ENCODE data around the gene COL9A3.
"Not testable (repeated sequence)": the region's sequence is repeated elsewhere in the genome, so short reads cannot be mapped to it uniquely, and the experiment has no call there.

Gene COL9A3

DNA sequence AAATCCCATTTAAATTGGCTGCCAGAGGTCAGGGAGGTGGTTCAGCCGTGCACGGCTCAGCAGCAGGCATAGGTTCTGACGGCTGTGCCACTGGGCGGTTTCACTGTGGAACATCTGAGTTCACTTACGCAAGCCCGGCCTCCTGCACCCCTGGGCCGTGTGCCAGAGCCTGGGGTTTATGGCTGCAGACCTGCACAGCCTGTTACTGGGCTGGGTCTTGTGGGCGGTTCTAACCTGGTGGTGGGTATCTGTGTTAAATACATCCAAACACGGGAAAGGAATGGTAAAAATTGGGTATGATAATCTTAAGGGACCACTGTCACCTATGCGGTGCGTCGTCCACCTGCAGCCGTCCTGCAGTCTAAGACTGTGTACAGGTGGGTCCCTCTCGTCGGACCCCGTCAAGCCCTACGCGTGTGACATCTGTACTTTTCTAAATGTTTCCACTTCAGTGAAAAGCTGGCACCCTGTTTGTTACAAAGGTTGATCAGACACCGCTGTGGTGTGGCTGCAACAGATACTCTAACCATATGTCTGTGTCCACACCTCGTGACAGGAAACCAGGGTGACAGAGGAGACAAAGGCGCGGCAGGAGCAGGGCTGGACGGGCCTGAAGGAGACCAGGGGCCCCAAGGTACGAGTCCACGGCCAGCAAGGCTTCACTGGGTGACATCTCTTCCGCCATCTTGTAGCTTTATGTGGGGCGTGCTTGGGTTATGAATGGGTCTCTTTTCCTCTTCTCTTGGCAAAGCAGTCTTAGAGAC lies 21.5 kb downstream of the COL9A3 start:
- DNase-seq: peak; percentile 5

DNA sequence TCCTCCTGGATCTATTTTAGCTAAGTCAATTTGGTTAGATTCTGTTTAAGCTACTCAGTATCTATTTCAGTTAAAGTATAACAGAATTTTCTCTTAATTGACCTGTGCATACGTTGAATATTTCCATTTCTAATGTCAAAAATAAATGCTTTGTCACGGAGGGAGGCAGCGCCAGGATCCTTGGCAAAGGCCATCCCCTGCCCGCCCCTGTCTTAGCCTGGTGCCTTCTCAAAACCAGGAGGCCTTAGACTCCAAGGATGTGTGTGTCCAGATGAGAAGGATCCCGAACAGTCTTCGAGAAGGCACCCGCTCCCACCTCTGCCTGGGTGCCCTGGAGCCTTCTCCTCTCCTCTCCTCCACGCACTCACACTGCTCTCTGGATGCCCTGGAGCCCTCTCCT lies 22.4 kb downstream of the COL9A3 start:
- no peak for DNase-seq

DNA sequence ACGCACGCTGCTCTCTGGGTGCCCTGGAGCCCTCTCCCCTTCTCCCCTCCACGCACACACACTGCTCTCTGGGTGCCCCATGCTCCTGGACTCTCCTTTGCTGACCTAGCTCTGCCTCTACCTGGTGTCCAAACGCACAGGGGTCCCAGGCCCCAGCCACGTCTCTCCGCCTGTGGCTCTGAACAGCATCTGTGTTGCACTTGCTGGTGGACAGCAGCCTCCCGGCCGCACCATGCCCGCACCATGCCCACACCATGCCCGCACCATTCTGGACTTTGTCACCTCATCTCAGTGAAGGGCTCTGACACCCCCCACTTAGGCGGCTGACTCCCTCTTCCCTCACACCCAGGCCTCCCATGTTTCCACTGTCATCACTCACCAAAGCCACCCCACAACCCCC lies 23.0 kb downstream of the COL9A3 start:
- DNase-seq: no peak

DNA sequence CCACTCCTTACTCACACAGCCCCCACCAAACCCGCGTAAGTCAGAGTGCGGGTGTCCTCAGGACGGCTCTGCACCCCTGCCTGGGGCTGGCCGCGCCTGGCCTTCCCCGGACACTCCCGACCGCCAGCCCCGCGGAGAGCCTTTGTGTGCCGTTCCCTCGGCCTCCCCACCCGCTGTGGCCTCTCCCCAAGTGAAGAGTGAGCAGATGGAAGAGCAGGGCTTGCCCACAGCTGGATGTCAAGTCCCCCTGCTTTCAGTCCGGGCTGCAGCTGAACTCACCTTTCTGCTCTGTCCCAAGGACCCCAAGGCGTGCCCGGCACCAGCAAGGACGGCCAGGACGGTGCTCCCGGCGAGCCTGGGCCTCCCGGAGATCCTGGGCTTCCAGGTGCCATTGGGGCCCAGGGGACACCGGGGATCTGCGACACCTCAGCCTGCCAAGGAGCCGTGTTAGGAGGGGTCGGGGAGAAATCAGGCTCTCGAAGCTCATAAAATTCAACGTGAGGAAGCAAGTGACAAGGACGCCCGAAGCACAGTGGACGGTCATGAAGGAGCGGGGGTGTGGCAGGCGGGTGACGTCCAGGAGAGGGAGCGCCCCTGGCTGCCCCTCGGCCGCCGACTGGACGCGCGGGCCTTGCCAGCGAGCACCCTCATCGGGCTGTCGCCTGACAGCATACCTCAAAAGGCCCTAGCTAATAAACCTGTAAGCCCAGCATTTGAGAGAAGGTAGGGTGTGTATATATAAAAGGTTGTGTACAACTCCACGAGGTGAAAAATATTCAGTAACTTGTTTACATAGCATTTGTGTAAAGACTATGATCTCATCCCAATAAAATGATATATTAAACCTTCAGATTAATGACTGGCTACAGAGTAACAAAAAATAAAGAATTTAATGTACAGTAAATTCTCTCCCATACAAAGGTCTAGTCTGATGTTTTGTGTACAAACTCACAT lies 23.7 kb downstream of the COL9A3 start:
- DNase-seq: no peak

DNA sequence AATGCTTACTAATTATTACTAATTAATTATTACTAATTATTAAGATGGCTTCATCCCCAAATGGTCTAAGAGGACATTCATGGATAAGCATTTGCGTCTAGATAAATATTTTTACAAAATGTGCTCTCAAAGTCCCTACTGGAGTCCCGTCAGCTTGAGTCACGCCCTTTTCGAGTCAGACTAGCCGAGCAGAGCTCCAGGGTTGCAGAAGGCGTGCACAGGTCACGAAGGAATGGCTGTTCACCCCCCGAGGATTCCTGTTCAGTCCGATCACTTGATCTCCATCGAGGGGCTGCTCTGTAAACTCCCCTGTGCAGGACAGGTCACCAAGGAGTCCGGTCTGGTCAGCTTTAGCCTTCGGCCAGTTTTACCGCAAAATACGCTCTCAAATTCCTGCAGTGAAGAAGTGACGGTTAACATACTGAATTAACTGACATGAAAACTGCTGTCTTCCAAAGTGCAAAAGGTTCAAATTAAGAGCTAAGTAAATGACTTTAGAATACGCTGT lies 24.9 kb downstream of the COL9A3 start:
- no peak for DNase-seq

DNA sequence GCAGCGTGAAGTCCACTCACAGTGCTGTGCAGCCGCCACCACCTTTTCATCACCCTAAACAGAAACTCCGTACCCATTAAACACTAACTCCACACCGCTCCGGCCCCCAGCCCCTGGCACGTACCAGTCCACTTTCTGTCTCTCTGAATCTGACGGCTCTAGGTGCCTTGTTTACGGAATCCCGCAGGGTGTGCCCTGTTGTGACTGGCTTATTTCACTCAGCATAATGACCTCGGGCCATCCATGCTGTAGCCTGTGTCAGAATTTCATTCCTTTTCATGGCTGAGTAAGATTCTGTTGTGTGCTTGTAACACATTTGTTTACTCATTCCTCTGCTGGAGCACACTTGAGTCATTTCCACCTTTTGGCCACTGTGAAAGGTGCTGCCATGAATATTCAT lies 26.8 kb downstream of the COL9A3 start:
- DNase-seq: no peak

DNA sequence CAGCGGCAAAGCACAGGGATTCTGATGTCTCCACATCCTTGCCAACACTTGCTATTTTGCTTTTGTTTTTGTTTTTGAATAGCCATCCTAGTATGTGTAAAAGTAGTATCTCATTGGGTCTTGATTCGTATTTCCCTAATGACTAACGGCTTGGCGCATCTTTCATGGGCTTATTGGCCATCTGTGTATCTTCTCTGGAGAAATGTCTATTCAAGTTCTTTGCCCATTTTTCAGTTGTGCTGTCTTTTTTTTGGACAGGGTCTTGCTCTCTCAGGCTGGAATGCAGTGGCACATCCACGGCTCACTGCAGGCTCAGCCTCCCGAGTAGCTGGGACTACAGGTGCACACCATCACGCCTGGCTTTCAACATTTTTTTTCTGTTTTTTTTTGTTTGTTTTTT lies 27.3 kb downstream of the COL9A3 start:
- no peak for DNase-seq

DNA sequence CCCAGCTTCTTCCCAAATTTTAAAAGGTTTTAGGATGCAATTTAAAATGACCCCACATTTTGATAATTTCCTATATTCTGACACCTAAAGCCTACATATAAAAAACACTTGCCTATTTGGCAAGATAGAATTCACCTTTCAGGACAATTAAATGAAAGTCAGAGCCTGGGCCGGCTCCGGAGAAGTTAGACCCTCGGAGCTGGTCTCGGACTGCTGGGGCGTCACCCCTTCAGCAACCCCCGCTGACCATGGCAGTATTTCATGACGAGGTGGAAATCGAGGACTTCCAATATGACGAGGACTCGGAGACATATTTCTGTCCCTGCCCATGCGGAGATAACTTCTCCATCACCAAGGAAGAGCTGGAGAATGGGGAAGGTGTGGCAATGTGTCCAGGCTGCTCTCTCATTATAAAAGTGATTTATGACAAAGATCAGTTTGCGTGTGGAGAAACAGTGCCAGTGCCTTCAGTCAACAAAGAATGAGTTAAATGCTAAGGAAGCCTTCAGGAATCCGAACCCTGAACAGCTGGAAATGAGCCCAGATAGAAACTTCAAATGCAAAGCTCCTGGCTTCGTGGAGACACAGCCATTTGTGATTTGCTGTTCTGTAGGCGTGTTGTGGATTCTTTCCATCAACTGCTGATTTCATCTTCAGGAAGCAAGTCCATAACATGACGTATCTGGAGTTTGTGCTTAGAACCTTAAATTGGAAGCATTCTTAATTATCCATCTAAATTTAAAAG lies 28.7 kb downstream of the COL9A3 start:
- no peak for DNase-seq

DNA sequence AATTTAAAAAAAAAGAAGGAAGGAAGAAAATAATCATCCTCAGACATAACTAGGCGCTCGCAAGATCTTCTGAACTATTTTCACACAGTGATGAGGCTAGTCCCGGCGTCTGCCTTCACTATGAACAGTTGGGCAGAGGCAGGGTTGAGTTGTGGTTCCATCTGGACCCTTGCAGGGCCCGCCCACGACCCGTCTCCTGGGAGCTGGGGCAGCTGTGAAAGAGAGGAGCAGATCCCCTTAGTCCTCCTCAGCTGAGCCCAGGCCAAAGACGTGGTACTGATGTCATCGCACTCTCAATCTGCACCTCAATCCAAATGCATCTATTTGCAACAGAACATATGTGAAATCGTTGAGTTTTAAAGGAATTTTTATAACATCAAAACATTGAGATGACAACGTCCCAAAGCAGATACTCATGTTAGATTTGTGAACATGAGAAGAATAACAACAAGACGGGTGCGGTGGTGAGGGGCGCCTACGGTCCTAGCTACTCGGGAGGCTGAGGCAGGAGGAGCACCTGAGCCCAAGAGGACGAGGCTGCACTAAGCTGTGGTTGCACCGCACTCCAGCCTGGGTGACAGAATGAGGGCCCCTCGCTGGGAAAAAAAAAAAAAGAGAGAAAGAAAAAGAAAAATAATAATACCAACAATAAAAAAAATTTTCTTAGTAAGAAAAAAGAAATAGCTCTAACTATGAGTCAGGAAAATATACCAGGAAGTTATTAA lies 29.5 kb downstream of the COL9A3 start:
- peak; percentile 67 for DNase-seq

DNA sequence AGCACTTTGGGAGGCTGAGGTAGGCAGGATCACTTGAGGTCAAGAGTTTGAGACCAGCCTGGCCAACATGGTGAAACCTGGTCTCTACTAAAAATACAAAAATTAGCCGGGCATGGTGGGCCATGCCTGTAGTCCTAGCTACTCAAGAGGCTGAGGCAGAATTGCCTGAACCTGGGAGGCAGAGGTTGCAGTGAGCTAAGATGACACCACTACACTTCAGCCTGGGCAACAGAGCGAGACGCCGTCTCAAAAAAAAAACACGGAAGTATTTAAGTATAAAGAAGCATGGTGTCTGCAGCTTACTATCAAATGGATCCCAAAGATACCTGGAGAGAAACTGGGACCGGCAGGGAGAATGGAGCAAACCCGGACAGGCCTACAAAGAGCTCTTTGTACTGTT lies 32.1 kb downstream of the COL9A3 start:
- not testable (repeated sequence) for DNase-seq

DNA sequence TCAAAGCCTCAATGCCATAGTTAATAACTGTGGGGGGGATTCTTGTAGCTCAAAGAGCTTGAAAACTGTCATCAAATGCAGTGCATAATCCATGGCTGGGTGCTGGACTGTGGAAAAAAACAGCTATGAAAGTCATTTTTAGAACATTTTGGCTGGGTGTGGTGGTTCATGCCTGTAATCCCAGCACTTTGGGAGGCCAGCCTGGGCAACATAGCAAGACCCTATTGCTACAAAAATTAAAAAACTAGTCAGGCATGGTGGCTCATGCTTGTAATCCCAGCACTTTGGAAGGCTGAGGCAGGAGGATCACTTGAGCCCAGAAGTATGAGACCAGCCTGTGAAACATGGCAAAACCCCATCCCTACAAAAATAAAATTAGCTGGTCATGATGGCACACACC lies 32.6 kb downstream of the COL9A3 start:
- DNase-seq: no peak

DNA sequence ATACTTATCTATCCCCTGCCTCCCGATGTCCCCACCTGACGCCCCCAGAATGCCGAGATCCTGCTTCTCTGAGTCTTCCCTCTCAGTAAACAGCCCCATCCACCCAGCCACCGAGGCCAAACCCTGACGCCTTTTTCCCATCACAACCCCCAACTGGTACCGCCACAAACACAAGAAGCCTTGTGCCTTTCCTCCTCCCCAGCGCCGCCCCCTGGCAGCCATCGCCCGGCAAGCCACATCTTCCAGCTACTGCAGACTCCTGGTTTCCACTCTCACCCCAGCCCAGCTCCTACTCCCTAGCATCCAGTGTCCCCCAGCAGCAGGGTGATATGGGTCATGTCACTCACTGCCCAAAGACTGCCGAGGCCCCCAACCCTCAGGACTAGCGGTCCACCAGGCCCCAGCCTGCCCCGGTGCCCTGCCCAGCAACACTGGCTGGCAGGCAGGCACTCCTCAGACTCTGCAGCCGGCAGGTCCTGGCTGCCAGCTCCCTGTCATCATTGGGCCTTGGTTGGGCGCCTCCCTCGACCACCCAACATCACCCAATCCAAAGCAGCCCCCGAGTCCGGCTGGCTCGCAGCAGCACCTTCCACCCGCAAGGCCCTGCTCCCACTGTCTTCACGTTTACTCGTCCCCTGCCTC lies 33.6 kb downstream of the COL9A3 start:
- DNase-seq: no peak

DNA sequence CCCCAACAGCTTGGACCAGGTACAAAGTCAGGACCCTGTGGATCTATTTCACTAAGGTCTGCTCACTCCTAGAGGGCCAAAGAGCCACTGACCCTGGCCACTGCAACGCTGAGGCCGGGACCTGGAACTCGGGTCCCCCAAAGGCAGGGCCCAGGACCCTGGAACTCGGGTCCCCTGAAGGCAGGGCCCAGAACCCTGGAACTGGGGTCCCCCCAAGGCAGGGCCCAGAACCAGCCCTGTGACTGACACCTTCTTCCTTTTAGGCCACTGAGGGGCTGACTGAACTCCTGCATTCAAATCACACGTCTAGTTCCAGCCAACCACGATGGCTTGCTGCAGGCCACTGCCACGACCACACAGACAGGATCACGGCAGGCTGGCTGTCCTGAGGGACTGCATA lies 35.3 kb downstream of the COL9A3 start:
- no peak for DNase-seq

DNA sequence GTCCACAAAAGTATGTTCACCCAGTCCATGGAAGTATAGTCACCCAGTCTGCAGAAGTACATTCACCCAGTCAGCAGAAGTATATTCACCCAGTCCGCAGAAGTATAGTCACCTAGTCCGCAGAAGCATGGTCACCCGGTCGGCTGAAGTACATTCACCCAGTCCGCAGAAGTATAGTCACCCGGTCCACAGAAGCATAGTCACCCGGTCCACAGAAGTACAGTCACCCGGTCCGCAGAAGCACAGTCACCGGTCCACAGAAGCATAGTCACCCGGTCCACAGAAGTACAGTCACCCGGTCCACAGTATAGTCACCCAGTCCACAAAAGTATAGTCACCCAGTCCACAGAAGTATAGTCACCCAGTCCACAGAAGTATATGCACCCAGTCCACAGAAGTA lies 36.0 kb downstream of the COL9A3 start:
- no peak for DNase-seq

DNA sequence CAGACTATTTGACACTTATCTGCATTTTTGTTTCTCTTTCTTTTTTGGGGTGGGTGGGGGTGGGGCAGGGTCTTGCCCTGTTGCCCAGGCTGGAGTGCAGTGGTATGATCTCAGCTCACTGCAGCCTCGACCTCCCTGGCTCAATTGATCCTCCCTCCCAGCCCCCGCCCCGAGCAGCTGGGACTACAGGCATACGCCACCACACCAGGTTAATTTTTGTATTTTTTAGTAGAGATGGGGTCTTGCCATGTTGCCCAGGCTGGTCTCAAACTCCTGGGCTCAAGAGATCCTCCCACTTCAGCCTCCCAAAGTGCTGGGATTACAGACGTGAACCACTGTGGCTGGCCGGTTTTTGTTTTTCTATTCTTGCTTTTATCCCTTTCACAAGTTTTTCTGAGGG lies 36.5 kb downstream of the COL9A3 start:
- not testable (repeated sequence) for DNase-seq

DNA sequence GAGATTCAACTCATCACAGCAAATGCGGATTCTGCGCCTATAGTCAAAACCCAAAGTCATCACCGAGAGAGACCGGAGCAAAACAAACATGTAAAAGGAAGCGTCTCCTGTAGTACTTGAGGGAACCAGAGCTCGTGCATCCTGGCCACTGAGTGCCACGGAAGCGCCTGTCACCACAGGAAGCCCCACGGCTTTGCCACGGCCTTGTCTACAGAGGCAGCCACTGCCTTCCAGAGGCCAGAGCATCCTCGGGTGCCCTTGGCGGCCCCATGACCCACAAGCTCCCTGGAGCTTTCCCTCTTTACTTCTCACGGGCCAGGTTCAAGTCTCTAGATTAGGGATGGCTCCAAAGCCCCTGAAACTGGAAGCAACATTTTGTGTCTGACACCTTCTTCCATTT lies 37.3 kb downstream of the COL9A3 start:
- DNase-seq: no peak

DNA sequence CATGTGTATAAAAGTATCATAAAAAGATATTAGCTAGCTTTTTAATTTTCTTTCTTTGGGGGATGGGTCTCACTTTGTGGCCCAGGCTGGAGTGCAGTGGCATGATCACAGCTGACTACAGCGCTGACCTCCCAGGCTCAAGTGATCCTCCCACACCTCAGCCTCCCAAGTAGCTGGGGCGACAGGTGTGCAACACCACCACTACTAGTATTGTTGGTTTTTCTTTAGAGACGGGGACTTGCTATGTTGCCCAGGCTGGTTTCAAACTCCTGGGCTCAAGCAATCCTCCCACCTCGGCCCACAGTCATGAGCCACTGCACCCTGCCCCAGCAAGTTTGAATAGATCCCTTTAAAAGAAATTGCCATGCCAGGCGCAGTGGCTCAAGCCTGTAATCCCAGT lies 38.3 kb downstream of the COL9A3 start:
- DNase-seq: no peak

DNA sequence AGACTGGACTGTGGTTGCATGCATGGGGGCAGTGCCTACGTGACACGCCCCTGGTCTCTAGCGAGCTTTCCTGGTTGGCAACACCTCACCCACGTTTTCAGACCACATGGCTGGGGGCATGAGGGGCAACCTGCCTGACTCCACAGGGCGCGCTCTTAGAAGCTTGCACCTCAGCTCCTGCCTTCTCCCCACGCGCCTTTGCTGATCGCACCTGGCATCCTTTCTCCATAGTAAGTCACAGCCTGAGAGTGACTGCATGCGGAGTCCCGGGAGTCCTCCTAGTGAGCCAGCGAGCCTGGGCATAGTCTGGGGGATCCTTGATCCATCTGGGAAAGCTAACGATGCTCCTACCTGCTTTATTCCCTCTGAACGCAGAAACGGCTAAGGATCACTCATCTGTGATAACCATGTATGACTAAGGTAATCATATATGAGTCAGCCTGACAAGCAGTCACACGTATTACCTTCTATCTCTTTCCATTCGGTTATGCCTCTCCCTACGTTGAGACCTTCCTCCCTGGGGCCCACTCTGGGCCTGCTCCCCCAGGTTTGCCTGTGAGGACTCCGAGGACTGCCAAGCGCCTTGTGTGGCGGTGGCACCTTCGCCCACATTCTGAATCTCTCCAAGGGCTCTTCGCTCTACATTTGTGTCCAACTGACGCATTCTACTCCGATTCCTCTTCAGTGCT lies 40.2 kb downstream of the COL9A3 start:
- no peak for DNase-seq

DNA sequence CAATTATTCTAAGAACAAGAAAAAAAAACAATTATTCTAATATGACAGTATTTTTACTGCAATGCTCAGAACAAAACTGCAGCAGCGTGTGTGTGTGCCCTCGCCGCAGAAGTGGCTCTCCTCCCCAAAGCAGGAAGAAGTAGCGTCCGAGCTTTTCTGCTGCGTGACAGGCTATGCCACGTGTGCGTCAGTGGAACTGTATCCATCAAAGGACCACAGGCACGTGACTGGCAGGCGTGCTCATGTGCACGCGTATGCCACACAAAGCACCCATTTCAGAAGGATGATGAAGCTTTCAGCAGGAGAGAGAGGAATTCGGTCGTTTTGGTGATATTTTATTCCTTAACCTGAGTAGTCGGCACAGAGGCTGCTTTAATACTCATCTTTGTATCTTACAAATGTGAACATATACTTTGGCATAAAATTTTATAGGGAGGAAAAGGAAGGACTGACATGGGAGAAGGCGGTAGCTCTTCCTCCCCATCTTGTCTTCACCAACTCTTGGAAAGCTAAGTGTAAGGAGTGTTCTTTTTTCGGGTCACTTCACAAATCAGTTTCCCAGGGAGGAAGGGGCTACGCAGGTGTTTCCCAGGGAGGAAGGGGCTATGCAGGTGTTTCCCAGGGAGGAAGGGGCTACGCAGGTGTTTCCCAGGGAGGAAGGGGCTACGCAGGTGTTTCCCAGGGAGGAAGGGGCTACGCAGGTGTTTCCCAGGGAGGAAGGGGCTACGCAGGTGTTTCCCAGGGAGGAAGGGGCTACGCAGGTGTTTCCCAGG lies 41.4 kb downstream of the COL9A3 start:
- DNase-seq: no peak

DNA sequence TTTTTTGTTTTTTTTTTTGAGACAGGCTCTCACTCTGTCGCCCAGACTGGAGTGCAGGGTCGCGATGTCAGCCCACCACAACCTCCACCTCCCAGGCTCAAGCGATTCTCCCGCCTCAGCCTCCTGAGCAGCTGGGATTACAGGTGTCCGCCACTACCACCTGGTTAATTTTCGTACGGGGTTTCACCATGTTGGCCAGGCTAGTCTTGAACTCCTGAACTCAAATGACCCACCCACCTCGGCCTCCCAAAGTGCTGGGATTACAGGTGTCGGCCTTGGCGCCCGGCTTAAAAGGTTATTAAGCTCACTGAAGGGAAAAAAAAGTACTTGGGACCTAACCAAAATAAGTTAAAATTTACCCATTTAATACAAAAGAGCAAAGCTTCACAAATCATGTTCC lies 42.9 kb downstream of the COL9A3 start:
- no peak for DNase-seq
